NOMO-1 treated with DMSO at 0.1 percent for 48 hours (cell line): ENCODE measurements around the gene KRT77.
"Not testable (repeated sequence)": the region's sequence is repeated elsewhere in the genome, so short reads cannot be mapped to it uniquely, and the experiment has no call there.

Experiments used
- DNase-seq: peaks from one replicate; lab custom pipeline; 2025; ENCODE audit not compliant: unreplicated experiment; lab: John Stamatoyannopoulos, UW

KRT77 gene

DNA sequence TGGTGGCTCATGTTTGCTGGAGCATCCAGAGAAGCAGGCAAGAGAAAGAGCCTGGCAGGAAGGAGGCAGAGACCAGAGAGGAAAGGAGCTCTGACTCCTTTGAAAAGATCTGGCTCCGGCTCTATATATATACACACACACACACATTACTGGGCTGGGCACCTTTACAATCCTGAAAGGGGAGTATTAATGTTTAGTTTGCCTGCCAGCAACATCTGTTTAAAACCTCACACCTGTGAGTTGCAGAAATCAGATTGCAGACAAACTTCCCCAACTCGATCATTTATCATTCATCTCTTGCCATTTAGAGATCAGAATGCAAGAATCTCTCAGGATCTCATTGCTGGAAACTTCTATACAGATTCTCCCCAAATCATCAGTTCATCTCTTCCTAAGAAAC lies at the start of gene KRT77:
TSS of gene KRT77 (minus strand) at position 101 of the 400 bp plus-strand sequence. CDS start at position 11, 90 bp downstream.
- no peak for DNase-seq

DNA sequence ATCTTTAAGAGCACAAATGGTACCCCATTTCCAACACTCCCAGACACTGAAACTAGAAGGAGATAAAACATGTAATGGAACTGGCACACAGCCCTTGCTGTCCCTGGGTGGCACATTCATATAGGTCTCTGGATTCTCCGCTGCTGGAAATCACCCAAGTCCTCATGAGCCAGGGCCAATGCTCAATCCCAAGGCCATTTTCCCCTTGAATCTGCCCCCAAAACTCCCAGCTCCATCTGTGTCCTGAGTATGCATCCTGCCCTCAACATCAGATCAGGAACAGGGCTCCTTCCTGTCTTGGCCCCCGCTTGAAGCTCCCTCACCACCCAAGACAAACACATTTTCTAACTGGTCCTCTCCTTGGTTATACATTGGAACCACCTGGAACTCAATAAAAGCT lies 49.2 kb upstream of the KRT77 start:
- no peak for DNase-seq

DNA sequence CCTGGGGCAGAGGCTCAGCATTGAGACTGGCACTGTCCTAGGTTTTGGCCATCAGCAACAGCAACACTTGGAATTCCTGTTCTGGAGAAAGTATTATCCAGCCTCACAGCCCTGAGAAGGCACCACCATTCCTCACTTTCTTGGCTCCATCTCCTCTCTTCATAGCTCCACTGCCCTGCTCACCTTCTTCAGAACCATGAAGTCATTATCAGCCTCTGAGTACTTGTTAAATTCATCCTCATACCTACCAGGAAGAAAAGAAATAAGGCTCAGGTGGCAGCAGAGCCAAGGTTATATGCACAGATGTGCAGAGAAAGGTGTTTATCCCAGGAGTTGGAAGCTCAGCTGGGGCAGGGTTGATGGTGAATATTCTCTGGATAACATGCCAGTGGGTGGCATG lies 48.5 kb upstream of the KRT77 start:
- DNase-seq: no peak

DNA sequence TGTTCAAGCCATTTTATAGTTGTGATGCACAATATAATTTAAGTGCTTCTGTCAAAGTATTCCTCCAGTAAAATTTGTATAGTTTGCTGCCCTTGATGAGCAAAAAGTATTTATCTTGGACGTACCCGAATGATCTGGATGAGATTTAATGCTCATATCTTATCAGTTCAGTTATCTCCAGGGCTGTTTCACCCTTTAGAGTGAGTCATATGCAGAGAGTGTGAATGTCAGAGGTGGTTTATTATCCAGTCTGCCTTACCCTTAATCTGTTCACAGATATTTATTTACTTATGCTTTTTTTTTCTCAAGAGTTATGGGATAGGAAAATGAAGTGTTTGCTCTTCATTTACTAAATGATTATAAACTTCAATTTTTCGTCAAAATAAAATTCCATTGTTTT lies 47.2 kb upstream of the KRT77 start:
- not testable (repeated sequence) for DNase-seq

DNA sequence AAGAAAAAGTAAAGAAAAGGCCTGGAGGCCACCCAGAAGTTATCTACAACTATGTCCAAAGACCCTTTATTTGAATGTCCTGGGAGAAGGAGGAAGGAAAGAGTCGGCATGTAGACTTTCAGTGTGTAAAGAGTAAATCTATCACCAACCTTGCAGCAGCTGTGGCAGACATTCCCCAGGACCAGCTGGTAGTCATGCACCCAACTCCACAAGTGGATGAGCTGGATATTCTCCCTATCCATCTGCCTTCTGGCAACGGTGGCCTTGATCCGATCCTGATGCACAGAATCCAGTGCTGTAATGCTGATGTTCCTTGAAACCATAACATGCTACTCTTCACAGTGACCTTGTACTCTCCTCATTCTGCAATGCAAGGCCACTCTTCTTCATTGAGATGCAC lies 46.5 kb upstream of the KRT77 start:
- DNase-seq: no peak

DNA sequence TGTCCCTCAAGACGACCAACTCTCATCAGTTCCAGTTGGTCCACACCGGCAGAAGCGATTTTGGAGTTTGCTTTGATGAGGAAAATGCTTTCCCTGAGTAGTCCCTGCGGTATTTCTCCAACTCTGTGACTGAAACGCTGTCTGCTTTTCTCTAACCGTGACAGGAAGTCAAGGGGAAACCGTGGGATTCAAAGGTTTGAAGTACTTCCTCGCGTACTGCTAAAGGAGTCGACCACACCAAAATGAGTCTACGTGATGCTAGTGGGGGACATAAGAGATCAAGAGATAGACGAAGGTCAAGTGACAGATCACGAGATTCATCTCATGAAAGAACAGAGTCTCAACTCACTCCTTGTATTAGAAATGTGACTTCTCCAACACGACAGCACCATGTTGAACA lies 45.3 kb upstream of the KRT77 start:
- DNase-seq: no peak

DNA sequence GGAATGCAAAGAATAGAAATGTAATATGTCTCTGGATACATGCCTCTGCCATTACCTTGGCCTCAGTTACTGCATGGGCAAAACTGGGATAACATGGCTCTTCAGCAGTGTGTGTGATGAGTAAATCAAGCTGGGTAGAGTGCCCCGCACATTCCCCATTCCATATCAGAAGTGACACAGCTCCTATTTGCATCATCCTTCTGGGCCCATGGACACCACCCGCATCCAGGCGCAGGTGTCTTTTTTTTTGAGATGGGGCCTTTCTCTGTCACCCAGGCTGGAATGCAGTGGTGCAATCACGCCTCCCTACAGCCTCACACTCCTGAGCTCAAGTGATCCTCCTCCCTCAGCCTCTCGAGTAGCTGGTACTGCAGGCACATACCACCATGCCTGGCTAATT lies 42.2 kb upstream of the KRT77 start:
- no peak for DNase-seq

DNA sequence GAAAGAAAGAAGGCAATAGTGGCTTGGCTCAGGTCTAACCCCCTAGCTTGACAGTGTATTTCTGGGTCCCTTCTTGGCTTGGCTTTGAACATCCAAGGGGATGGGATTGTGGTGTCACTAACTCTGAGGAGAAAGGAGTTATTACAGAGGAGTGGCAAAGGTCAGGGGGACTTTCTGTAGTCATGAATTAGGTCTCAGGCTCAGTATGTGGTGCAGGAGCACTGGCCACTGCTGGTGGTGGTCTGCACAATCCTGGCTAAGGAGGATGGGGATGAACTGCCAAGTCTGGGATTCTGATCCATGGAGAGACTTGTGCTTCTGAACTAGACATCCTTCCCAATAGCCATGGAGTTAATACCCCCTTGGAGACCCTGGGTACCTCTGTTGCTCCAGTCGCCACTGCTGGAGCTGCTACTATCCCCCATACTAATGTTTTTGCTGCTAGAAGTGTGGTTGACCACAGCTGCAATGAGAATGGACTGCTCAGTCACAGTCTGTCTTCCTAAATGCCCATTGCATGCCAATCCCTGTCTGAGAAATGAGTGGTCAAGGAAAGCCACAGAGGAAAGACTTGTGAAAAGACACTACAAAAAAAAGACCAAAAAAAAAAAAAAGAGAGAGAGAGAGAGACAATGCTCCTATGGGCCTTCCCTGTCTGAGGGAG lies 41.3 kb upstream of the KRT77 start:
- DNase-seq: no peak

DNA sequence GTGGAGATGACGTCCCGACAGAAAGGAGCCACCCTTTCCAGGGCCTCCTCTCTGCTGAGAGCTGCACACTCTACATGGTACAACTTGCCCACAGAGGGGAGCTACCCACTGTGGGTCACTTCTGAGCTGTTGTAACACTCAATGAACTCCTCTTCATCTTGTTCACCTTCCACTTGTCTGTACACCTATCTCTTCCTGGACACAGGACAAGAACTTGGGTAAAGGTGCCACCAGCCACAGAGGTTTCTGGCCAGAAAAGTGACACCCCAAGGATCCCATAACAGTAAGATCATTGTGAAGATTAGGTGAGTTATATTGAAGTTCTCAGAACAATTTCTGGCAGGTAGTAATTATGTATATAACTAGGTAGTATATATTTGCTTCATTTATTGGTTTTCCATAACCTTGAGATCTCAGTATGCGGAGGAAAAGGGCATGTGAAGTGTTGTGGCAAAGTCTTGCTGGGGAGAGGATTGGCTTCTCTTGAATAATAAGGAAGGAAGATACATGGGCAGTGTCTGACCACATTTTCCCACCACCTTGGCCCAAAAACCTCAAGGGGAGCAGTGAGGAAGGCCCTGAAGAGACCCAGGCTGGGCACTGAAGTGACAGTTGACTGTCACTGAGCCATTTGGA lies 39.6 kb upstream of the KRT77 start:
- DNase-seq: no peak

DNA sequence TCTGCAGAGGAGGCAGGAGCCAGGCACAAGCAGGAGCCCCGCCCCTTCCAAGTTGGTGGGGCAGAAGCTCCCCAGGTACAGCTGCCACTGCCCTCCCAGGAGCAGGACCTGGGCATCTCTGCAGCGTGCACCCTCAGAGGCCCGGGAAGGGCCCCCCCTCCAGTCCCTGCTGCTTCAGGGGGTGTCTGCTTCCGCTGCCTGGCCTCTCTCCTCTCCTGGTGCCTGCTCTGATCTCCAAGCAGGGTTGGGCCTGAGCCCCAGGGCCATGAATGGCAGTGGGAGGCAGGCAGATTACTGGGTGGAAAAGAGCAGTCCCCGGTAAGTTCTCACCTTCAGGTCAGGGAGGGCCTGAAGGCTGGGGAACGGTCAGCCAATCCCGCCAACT lies 38.9 kb upstream of the KRT77 start:
- no peak for DNase-seq

DNA sequence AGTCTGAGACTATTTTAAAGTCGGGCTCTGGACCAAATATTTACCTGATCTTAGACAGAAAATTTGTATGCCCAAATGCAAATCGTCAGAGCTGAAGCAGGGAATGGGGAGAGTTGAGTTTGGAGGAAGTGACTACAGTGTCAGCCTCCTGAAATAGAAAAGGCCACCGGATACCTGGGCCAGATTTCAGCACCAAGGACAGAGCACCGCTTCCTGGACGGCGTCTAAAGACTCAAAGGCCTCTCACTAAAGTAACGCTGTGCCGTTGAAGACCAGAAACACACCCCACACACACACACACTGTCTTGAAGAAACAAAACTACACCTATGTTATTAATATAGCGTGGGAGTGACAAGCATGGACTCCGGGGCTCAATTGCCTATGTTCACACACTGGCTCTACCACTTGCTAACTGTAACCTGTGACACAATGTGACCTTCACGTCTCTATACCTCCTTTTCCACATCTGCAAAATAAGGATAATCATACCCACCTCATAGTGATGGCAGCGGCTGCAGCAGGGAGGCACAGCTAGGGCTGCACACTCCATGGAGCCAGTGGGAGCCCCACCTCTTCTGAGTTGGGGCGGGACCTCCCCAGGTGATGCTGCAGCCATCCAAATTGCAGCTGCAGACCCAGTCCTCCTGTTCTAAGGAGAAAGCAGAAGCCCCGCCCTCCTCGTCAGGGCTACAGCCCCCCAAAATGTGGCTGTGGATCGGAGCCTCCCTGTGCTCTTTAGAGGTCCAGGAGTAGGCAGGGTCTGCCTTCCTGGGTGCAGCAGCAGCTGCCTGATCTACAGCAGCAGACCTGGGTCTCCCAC lies 38.3 kb upstream of the KRT77 start:
- peak; percentile 47 for DNase-seq

DNA sequence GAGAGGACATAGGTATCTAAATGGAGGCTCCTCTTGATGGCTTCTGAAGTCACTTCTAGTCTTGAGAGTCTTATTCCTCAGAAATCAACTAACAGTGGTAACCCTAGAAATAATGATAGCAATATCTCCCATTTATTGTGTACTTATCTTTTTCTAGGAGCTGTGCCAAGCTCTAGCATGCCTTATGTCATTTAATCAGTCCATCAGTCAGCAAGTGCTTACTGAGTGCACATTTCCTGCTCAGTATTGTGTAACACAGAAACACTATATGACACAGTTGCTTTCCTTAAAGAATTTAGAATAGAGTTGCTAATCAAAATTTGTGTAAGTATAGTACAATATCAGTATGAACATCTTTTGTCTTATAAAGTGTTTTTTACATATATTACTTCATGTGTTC lies 37.3 kb upstream of the KRT77 start:
- no peak for DNase-seq

DNA sequence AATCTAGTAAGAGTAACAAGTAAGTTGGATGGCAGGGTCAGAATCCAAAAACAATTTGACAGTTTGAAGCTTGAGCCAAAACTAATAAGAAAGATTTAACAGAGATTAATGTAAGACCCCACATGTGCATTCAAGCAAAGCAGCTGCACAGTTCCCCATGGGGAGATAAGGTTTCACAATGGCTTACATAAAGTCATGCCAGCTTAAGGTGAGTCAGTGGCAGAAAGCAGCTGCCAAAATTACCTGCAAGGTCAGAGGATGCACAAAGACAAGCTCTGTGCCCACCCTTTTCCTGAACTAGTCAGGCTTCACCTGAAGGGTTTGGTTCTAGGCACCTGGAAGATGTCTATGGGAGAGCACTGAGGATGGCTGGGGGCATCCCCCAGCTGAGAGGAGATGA lies 36.6 kb upstream of the KRT77 start:
- no peak for DNase-seq

DNA sequence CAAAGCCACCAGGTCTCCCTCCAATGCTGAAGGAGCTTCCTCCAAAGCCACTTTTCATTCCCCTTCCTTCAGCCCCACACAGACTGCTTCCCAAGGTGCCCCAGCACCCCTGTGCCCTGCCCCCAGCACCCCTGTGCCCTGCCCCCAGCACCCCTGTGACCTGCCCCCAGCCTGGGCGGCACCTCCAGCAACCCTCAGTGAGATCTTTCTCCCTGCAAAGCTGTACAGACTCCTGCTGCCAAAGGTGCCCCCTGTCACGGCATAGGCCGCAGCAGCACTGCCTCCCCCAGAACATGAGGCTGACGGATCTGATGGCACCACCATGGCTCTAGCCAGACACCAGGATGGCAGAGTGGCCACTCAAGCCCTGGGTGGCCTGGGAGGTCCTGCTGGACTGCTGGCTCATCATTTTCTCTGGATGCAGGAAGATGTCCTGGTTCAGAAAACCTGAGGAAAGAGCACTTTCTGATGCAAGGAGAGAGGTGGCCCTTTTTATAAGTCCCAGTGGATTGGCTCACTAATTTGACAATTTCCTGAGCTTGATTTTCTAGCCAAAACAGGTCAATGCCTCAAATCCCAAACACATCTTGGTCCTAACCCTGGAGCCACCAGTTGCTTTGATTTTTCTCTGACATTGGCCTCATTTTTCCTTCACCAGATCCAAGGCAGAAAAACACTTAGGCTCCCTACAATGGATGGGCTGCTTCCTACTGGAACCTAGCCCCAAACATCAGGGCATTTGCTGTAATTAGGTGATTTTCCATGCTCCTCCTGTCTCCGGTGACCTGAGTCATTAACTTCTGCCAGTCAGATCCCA lies 32.7 kb upstream of the KRT77 start:
- no peak for DNase-seq

DNA sequence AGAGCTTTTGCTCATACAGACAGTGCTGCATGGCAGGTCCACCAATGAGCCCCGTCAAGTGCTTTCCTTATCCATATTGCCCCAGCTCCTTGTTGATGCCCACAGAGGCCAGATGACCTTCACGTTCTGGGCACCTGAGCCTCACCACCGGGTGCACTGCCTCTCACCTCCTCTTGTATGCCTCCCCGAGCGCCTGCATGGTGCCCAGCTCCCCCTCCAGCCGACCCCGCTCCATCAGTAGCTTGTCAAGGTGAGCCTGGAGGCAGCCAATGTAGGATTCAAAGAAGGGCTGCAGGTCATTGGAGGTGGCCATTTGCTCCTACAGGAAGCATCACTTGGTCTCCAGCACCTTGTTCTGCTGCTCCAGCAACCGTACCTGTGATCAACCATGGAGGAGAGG lies 31.8 kb upstream of the KRT77 start:
- no peak for DNase-seq

DNA sequence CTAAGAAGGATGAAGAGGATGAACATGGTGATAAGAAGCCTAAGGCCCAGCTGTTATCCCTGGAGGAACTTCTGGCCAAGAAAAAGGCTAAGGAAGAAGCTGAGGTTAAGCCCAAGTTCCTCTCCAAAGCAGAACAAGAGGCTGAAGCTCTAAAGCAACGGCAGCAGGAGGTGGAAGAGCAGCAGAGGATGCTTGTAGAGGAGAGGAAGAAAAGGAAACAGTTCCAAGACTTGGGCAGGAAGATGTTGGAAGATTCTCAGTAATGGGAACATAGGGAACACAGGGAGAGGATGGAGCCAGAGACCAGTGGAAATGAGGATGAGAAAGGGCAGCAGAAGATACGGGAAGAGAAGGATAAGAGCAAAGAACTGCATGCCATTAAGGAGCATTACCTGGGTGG lies 27.5 kb upstream of the KRT77 start:
- no peak for DNase-seq

DNA sequence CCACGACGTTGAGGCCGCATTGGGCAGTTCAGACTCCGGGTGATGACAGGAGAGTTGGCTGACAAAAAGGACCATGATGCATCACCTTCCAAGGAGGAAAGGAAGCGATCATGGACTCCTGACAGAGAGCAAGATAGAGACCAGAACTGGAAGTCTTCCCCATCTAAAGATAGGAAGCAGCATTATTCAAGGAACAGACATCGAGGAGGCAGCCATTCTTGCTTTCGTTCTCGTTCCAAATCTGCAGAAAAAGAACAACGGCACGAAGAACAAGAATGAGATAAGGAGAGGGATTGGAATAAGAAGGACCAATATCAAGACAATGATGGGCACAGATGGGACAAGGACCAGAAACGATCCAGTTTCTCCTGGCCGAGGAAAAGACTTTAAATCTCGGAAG lies 27.1 kb upstream of the KRT77 start:
- DNase-seq: no peak

DNA sequence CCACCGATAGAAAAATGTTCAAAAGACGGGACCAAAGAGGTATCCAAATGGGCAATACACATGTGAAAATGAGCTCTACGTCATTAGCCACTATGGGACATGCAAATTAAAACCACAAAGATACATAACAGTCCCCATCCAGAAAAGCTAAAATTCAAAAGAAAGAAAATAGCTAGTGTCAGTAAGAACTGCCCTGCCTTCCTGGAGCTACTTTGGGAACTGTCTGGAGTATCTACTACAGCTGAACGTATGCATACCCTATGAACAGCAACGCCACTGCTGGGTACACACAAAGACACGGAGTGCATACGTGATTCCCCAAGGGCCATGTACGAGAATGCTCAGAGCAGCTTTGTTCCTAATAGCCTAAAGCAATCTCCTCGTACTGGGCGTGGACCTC lies 25.8 kb upstream of the KRT77 start:
- DNase-seq: no peak

DNA sequence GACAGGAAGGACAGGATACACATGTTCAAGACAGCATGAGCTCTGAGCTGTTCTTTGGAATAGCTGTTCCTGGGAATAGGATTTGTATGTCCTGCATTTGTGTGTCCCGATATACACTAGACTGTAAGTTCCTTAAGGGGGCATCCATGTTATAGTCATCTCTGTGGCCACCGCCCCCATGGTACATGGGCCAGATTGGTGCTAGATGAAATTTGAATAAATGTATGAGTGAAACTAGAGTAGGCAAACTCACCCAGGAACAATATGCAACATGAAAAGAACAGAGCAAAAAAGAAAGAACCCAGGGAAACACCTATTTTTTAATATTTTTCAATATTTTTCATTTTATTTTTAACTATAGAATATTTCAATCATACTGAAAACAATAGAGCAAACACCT lies 25.1 kb upstream of the KRT77 start:
- DNase-seq: no peak

DNA sequence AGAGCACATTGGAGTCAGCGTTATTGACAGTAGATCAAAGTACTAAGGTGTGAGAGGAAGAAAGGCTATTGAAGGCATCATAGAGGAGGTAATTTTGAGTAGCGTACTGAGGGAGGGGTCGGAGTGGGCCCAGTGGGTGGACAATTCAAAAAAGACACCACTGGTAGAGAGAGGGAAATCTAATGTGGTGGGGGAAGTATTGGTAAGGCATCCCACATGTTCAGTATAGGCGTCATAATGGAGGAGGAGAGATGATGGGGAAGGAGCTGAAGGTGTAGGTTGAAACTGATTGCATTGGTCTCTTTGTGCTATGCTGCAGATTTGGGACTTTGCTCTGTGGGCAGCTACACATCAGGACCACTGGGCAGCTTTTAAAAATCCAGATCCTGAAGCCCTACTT lies 23.7 kb upstream of the KRT77 start:
- DNase-seq: no peak

DNA sequence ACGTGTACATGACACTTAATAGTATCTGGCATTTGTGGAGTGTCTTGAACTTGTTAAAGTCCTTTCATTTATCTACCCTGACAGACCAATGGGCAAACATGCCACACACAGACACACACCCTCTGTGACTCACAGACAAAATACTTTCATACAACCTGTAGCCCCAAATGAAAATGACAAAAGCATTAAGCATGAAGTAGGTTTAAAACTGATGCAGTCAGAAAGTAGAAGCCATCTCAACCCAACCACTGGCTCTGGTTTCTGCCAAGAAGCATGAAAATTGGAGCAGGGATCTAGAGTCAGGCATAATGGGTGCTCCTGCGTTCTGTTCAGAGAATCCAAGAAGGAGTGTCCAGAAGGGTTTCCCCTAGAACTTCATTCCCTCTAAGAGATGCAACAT lies 23.1 kb upstream of the KRT77 start:
- DNase-seq: no peak
